NCI-H82 (cell line): ENCODE data around the gene RBM20.
"Not testable (repeated sequence)": the region's sequence is repeated elsewhere in the genome, so short reads cannot be mapped to it uniquely, and the experiment has no call there.

ENCODE experiments used
- DNase-seq: peaks from one replicate; lab custom pipeline; 2025; lab: John Stamatoyannopoulos, UW

Gene RBM20

DNA sequence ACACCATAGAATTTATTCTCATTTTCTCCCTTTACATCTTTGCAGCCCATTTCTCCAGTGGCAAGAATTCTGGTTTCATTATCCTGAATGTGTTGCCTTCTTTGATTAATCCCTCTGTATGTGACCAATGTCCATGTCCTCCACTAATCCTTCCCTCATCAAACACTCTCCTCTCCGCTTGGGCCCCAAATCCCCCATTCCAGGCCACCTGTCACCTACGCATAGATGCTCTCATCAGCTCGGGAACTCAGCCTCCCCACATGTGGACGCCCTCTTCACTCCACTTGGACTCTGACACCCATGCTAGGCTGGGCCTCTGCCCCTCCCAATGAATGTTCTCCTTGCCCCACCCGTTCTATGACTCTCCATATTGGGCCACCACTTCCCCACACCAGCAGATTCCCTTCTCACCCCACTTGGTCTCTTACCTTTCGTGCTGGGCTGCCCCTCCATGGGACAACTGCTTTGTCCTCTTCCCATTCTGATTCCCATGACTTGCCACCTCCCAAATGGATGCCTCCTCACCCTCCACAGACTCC lies 18.7 kb upstream of the RBM20 start:
- DNase-seq: peak; percentile 91

DNA sequence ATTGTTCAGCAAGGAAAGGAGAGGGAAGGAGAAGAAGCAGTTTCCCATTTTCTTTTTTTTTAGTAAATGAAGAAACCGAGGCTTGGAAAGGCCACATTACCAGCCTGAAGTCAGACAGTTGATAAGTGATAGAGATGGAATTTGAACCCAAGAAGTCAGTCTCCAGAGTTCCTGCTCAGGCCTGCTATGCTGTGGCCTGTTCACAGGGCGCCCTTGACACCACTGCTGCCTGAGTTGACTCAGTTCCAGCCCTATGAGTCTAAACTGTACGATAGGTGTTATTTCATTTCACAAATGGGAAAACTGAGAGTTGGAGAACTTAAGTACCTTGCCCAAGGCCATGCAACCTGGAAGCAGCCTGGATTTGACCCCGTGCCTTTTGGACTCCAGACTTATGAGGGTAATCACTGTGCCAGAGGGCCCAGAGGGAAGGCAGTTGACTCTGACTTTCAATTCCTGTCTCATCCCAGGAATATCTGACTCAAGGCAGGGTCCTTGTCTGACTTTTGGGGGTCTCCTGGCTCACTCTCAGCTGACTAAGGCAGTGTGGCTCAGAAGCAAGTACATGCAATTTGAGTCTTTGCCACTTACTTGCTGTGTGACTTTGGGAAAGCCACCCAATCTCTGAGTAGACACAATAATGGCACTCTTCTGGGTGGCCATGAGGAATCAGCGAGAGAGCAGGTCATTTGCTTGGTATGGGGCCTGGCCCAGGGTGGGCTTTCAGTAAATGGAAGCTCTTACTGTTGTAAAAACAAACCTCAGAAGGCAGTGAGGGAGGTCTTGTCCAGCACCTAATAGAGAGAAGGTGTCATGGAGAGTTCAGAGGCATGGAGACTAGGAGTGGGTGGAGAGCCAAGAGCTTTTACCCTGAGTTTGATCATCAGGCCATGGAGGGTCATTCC lies 17.9 kb upstream of the RBM20 start:
- no peak for DNase-seq

DNA sequence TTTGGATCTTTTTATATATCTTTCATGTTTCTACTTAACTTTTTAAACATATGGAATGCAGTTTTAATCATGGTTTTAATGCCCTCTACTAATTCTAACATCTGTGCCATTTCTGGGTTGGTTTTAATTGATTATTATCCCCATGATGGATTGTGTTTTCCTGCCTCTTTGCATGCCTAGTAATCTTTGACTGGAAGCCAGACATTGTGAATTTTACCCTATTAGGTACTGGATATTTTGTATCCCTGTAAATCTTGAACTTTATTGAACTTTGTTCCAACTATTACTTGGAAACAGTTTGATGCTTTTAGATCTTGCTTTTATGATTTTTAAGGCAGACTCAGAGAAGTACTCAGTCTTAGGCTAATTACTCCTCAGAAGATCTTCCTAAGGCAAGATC lies 16.0 kb upstream of the RBM20 start:
- DNase-seq: no peak

GRCh38 chr10:110629680-110630191 lies 14.4 kb upstream of the RBM20 start:
- no peak for DNase-seq

- no peak for DNase-seq
These were observed 12.2 kb upstream of the RBM20 start for GRCh38 chr10:110631934-110632333.

- DNase-seq: no peak
These were observed 11.4 kb upstream of the RBM20 start for GRCh38 chr10:110632591-110633215.

DNA sequence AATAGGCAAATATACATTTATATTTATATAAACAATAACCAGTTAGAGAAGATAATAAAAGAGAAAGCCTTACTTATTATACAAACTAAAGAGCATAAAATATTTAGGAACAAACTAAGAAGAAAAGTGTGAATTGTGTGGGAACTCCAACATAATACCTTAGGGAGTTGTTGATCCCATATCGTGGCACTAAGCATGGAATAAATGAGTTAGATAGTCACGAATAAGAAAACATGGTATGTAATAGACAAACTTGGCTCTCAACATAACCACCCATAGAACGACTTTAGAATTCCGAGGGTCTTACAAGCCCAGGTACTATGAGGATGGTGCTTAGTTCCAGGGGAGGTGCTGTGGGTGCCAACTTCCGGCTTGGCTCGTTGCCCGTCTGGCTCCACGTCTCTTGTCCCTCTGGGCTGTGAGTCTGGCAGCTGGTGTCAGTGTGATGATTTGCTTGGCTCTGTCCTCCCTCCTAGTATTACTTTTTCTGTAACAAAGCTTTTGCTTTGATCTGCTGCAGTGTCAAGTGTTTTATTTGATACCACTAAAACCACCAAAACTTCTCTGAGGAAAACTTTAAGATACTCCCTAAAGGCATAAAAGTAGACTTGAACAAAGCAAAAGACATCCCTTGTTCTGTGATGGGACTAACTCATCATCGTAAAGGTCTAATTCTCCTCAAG lies 9.5 kb upstream of the RBM20 start:
- DNase-seq: no peak

DNA sequence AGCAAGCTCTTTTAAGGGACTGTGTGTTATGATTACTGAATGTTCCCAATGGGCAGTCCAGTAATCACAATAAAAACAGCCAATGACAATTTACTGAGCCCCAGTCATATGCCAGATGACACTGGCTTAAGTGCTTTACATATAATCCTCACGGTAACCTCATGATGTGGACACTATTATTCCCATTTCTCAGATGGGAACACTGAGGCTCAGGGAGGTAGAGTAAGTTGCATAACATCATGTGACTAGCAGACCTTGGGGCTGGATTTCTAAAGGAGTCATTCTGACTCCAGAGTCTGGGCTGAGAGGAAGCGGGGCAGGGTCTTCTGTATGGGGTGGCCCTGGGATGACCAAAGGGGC lies 7.6 kb upstream of the RBM20 start:
- DNase-seq: no peak

DNA sequence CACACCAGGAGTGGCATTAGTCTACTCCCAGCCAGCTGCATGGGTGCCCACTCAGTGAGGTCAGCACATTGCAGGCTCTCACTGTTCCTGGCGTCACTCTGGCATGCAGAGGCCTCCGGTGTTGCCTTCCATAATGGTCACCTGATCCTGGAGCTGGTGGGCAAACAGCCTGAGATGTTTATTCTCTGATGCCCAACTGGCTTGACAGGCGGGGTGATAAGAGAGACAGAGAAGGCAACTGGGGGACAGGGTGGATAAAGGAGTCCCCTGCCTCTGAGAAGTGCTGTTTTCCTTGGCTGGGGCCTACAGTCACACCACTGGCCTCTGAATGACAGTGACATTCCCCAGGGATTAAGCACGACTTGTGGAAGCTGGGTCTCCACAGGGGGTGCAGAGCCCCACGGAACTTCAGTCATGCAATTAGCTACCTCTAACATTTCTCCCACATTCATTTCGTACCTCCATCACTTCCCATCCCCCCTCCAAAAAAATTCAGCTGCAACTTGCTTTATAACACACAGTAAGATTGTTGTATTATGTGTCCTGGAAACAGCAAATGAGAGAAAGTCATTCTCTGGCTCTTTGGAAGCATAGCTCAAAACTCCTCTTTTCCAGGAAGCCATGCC lies 7.1 kb upstream of the RBM20 start:
- DNase-seq: no peak

DNA sequence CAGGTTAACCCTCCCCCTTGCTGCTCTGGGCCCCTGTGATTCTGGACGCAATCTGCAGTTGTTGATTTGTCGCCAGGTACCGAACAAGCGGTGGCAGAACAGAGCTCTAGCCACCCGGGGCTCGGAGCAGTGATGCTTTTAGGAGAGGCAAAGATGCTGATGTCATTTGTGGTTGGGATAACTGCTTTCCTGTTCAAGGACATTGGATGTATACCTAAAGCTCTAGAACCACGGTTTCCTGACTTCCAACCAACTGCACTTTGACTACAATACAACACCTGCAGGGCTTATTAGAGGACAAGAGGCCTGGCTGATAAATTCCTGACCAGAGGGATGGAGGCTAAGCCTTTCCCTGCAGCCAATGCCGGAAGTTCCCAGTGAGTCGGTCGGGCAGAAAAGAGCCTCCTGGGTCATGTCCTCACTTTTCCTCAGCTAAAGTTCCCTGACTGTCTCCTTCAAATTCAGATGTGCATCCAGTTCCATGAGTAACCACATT lies 6.5 kb upstream of the RBM20 start:
- no peak for DNase-seq

DNA sequence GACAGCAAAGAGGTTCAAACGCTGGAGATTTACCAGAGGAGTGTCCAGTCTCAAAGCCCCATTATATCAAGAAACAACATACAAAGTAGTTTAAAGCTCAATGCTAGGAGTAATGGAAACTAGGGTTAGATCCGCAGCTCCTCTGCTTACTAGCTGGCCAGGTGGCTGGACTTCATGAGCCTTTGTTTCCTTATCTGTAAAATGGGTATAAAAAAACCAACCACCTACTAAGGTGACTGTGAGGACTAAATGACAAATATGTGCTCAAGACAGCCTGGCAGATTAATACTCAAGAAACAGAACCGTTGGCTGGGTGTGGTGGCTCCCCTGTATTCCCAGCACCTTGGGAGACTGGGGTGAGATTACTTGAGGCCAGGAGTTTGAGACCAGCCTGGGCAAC lies 5.8 kb upstream of the RBM20 start:
- no peak for DNase-seq

- not testable (repeated sequence) for DNase-seq
These were observed 5.1 kb upstream of the RBM20 start for GRCh38 chr10:110639046-110639445.

GRCh38 chr10:110639858-110640257 lies 4.3 kb upstream of the RBM20 start:
- DNase-seq: not testable (repeated sequence)

GRCh38 chr10:110641256-110641655 lies 2.9 kb upstream of the RBM20 start:
- peak; percentile 71 for DNase-seq

DNA sequence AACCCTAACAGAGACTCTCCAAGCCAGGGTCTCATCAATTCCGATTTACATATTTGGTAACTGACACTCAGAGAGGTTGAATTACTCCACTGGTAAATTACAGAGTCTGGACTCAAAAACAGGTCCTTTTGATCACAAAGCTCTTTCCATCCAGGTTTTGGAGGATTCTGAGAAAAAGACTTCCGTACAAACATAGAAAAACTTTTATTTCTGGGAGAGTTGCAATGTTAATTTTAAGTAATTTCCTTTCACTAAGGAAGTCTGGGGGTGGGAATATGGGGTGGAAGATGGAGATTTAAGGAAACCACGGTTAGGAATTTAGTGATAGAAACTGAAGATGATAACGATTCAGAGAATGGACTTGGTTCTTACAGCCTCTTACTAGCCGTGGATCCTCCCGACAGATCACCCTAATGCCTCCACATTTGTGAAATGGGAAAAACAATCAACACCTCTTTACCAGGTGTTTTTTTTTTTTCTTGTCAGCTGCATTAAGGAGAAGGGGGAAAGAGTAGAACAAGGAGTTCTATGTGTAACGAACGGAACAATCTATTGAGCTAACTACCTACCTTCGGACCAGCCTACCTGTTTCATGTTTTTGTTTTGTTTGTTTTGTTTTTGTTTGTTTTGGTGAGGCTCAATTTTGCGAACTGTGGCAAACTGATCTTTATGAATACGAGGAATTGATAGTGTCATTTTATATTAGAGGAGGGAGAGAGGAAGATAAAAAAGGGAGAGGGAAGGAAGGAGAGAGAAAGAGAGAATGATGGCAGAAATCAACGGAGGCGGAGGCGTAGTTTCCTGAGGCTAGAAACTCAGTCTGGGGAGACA lies 1.7 kb upstream of the RBM20 start:
- DNase-seq: no peak

DNA sequence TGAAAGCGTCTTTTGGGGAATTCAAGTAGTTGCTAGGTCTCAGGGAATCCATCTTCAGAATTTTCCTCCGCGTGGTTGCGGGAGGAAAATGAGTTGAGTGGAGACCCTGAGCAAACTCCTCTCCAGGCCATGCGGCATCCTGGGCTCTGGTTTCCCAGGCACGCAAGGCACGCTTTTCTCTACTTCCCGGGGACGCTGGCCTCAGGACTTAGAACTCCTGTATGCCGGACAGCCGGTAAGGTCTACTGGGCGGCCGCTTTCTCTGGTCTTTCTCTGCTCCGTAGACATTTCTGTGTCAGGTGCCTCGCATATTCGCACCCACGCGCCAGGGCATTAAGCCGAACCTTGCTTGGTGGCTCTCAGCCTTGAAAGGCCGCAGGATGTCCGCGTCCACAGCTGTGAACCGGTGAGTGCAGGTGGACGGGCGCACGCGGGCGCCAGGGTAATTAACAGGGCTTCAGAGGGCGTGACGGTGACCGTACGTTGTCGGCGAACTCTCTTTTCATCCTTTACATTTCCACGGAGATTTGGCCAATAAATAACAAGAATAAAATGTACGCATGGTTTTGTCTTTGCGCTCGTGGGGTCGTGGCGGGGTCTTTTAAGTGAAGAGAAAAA lies 992 bp upstream of the RBM20 start:
- no peak for DNase-seq

DNA sequence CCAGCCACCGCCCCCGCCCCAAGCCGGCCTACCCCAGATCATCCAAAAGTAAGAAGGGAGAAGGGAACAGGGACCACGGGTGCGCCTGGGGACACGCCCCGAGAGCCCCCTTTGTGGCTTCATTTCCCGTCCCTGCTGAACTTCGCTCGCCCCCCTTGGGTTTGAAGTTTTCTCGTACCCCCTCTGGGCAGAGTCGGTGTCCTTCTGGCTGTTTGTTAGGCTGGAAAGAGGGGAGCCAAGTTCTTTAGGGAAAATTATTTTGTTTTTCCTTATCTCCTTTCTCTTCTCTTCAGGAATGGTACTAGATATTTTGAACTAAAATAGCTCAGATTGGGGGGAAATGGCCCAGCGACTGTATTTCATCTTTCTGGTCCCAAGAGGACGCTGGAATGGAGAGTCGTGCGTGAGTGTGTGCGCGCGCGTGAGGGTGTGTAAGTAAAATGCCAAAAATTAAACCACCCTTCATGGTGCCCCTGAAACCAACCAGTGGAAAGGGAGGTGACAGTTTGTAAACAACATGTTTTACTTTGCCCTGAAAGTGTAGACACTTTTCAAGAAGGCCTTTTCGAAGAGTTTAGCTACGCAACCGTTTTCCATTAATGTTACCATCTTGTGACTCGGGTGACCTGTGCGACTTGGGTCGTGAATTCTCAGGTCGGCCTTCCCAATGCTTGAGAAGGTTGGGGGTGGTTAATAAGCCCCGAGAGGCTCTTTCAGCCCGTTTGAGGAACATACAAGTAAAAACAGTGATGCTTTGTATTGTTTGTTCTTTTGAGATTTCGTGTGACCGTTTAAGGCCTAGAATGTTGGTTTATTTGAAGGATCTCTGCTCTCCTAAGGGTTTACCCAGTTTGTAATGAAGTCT lies 694 bp downstream of the RBM20 start:
- peak; percentile 40 for DNase-seq

GRCh38 chr10:110646417-110647135 lies 2.4 kb downstream of the RBM20 start:
- peak; percentile 22 for DNase-seq

DNA sequence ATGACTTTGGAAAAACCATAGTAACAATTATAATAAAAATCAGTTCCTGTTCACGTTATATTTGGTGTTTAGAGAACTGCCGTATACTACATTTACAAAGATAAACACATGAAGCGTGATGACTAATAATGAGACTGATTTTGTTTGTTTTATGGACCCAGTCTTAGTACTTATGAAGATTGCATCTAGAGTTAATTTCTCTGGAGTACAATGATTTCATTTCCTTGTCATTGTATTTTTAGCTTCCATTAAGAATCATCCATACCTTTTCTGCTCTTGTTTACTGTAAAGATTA lies 2.9 kb downstream of the RBM20 start:
- DNase-seq: no peak
